ENCODE results near the gene RRAGD. TPM values are rescaled to one million over a fixed set of nuclear protein-coding genes. Genes with fewer than 3 reads are reported as not detected.

RRAGD gene
- polyA plus RNA-seq, 1 experiment, result not detected

GRCh38 chr6:89379281-89379680 is 32.8 kb downstream of the RRAGD start:
- no peak overlapping the region for H3K4me3 ChIP-seq (ENCODE audit: low read depth, low read length)
- CTCF ChIA-PET, result interaction anchor here (0.8 to 2.0 kb wide), 2 partner anchors 7 to 12 kb away, joined by 3 to 11 read pairs; no protein-coding TSS in a partner anchor
- no peak overlapping the region for H3K27ac ChIP-seq (ENCODE audit: low read depth, low read length)
- POLR2A ChIA-PET, result no interaction called here
- no peak for TF ChIP-seq CTCF (IDR thresholded peaks at IDR 0.05; ENCODE audit: low read depth, low read length)
- peaks cover 6% of the 10 kb centered on the region for H3K27me3 ChIP-seq (ENCODE audit: control insufficient read depth, insufficient read depth, low read length)
- H3K9me3 ChIP-seq (ENCODE audit: control insufficient read depth, insufficient read depth, low read length), result no peaks in the 10 kb centered on the region
- DNase-seq (ENCODE audit: low read depth, low spot score), result no peak

GRCh38 chr6:89378628-89379027 is 33.4 kb downstream of the RRAGD start:
- TF ChIP-seq CTCF (IDR thresholded peaks at IDR 0.05; ENCODE audit: low read depth, low read length), result no peak
- DNase-seq (ENCODE audit: low read depth, low spot score), result no peak
- ChIA-PET POLR2A (no interaction called here), CTCF (interaction anchor here (1.0 kb wide), 1 partner anchor 10 kb away, joined by 3 read pairs; no protein-coding TSS in a partner anchor)
- H3K27ac ChIP-seq (ENCODE audit: low read depth, low read length), result no peak overlapping the region
- H3K9me3 ChIP-seq (ENCODE audit: control insufficient read depth, insufficient read depth, low read length), result no peaks in the 10 kb centered on the region
- no peak overlapping the region for H3K4me3 ChIP-seq (ENCODE audit: low read depth, low read length)
- peaks cover 6% of the 10 kb centered on the region for H3K27me3 ChIP-seq (ENCODE audit: control insufficient read depth, insufficient read depth, low read length)

GRCh38 chr6:89375427-89376267 is 36.4 kb downstream of the RRAGD start:
- TF ChIP-seq CTCF (IDR thresholded peaks at IDR 0.05; ENCODE audit: low read depth, low read length), result peak; percentile 17; the same call in 1 of the 2 replicates
- H3K9me3 ChIP-seq (ENCODE audit: control insufficient read depth, insufficient read depth, low read length), result no peaks in the 10 kb centered on the region
- H3K4me3 ChIP-seq (ENCODE audit: low read depth, low read length), result no peak overlapping the region
- no peak for DNase-seq (ENCODE audit: low read depth, low spot score)
- H3K27me3 ChIP-seq (ENCODE audit: control insufficient read depth, insufficient read depth, low read length), result peaks cover 6% of the 10 kb centered on the region
- POLR2A ChIA-PET, result no interaction called here
- CTCF ChIA-PET, result interaction anchor here (0.9 kb wide), 2 partner anchors 7 to 9 kb away, joined by 3 to 6 read pairs; no protein-coding TSS in a partner anchor
- no peak overlapping the region for H3K27ac ChIP-seq (ENCODE audit: low read depth, low read length)

- no peak for DNase-seq (ENCODE audit: low read depth, low spot score)
- Histone ChIP-seq H3K27ac (ENCODE audit: low read depth, low read length) (no peak overlapping the region), H3K4me3 (ENCODE audit: low read depth, low read length) (no peak overlapping the region), H3K27me3 (ENCODE audit: control insufficient read depth, insufficient read depth, low read length) (peaks cover 7% of the 10 kb centered on the region), H3K9me3 (ENCODE audit: control insufficient read depth, insufficient read depth, low read length) (no peaks in the 10 kb centered on the region)
- ChIA-PET CTCF (interaction anchor here (0.7 to 2.3 kb wide), 50 partner anchors 8 to 429 kb away, joined by 3 to 53 read pairs (median 5); partner anchors contain the start of genes GABRR2, RNGTT and UBE2J1), POLR2A (interaction anchor here (1.1 kb wide), 1 partner anchor 20 kb away, joined by 4 read pairs; the partner anchor contains the start of gene UBE2J1)
- TF ChIP-seq CTCF (IDR thresholded peaks at IDR 0.05; ENCODE audit: low read depth, low read length), result no peak
Measured at GRCh38 chr6:89372506-89372901, 39.6 kb downstream of the RRAGD start.
